GM19238 (cell line): ENCODE data around the gene ZSWIM6.

Experiments used
- DNase-seq: peaks from one replicate; pipeline ENCODE4 v3.0.0; 2011; ENCODE audit warnings: low spot score; ENCODE audit not compliant: insufficient read length

Gene ZSWIM6

DNA sequence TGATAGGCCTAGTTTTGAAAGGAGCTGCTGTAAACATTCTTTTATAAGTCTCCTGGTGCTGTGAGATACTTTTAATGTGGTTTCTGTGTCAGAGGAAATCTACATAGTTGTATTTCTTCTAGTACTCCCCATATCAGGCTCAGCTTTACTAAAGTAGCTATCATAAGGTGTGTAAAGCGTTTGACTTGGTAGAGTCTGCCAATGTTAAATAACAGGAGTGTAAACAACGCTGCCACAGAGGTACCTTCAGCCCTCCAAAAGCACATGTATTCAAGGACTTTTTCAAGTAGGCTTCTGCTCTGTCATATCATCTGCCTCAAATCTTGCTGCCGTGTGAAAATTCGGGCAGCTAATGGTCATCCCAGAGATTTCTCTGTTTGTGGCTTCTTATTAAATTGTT, 142.7 kb downstream of the ZSWIM6 start:
- DNase-seq = no peak

DNA sequence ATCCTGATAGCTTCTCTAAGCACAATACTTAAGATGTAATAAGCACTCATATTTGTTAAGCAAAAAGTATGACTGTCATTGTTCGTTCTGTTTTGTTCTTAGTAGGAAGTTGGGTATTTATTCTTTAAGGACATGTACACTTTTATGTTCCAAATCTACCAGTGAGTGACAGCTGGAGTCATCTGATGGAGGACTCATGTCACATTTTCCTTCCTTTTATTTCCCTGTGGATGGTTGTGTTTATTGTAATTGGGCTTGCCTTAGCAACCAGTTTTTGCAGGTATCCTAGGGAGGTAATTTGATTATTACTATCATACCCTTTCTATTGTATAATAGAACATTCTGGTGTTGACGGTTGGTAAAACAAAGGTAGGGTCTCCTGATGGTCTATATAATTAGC, 145.7 kb downstream of the ZSWIM6 start:
- DNase-seq = no peak

DNA sequence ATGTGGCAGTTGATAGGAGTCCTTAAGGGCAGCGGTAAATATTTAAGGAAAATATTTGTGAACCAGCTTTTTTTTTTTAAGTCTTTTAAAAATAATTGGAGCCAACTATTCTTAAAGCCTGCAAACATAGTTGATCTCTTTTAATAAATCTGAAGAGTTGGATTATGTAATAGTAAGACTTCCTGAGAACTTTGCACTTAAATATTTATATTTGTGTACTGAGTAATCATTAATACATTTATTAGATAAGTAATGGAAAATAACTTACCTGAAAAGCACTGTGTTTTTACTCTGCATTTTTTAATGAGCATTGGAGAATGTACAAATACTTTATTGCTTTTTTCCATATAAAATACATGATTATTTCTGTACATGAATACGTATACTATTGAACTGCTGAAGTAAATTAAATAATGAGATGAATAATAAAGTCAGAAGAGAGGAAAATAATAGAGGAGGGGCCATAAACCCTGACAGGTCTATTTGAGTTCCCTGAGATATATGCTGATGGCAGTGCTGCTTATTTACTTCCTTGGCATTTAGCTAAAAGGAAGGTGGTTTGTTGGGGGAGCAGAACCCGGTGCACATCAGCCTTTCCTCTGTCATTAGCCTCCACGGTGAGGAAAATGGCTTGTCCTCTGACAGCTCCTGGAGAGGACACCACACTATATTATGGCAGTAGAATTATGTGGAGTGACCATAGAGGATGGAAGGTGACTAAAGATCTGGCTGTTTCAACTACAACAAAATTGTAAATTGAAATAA, 148.0 kb downstream of the ZSWIM6 start:
- no peak for DNase-seq

DNA sequence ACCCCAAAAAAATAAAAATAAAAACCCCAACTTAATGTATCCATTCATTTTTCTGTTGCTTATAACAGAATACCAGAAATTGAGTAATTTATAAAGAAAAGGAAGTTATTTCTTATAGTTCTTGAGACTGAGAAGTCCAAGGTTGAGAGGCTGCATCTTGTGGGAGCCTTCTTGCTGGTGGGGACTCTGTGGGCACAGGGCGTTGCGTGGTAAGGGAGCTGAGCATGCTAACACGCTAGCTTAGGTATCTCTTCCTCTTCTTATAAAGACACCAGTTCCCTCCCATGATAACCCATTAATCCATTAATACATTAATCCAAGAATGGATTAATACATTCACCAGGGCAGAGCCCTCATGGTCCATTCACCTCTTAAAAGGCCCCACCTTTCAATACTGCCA, 150.9 kb downstream of the ZSWIM6 start:
- no peak for DNase-seq

DNA sequence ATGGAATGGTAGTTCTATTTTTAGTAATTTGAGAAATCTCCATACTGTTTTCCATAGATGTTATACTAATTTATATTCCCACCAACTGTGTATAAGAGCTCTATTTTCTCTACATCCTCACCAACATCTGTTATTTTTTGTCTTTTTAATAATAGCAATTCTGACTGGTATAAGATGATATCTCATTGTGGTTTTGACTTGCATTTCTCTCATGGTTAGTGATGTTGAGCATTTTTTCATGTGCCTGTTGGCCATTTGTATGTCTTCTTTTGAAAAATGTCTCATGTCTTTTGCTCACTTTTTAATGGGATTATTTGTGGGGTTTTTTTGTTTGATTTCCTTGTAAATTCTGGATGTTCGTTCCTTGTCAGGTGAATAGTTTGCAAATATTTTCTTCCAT, 154.4 kb downstream of the ZSWIM6 start:
- DNase-seq = no peak

DNA sequence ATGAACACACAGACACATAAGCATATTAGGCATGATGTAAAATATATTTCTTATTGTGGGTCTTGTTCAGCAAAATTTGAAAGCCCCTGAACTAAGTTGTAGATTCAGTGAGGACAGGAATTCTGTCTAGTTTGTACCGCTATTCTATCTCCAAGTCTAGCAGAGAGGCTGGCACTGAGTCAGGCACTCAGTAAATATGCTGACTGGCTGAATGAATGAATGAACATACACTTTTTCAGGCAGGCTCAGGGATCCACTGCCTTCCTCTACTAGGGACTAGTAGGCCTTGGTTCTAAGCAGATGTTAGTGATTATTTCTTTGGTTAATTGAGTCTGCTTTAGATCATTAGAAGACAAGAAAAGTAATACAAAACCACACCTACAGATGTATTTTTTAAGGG, 157.5 kb downstream of the ZSWIM6 start:
- DNase-seq = no peak

DNA sequence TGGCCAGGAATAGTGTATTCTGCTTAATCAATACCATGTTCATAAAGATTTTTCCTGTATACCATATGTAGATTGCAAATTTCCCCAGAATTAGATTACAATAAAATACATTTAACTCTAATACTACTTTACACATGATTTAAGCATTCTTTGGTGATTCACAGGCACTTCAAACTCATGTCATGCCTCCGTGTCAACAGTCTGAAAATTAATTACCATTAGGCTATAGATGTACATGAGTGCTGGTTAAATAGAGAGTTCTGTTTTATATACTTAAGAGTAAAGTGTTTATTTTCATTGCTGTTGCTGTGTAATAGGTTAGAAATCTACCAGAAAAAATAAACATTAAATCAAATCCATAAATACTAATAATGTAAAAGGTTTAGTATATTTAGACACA, 159.8 kb downstream of the ZSWIM6 start:
- DNase-seq = no peak

DNA sequence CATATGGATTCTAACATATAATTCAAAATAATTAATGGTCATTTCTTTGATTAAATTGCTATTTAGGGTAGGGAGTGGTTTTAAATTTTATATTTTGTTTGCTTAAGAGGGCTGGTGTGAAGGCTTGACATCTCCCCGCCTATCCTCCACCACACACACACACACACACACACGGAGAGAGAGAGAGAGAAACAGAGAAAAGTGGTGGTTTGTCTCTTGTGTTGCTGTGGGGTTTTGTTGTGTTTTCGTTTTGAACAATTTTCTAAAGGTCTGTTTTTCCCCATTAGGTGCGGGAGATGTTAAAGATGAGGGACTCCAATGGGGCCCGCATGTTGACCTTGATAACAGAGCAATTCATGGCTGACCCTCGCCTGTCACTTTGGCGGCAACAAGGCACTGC, 161.9 kb downstream of the ZSWIM6 start:
- DNase-seq = no peak

DNA sequence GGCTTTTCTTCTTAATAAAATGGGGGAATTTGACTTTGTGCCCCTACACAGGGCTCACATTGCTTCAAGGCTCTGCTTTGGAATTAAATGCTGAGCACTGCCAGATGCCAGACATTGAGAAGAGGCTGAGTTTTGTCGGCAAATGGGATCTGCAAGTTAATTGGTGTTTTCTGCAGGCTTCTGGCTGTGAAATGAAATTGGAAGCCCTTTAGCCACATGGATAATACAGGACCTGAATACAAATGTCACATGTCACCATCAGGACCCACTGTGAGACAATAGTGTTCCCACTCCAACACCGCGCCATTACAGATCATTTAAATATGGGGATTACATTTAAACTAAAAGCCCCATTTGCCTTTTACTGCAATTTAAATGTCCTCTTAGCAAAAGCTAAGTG, 164.4 kb downstream of the ZSWIM6 start:
- no peak for DNase-seq

DNA sequence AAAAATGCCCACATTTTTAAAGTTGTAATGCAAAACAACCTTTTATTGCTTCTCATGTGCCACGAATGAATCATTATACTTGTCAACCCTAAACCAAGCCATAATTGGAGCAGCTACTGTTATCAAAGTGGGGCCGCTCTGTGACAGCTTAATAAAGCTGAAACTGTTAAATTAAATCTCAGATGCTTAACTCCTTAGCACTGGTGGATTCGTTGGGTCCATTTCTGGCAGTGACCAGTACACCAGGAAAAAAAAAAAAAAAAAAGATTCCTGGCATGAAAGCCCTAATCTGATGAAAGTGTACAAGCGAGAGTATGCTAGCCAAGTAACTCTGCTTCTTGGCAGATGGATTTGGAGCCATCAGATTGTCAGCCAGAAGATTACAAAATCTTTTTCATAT, 164.8 kb downstream of the ZSWIM6 start:
- DNase-seq = no peak

DNA sequence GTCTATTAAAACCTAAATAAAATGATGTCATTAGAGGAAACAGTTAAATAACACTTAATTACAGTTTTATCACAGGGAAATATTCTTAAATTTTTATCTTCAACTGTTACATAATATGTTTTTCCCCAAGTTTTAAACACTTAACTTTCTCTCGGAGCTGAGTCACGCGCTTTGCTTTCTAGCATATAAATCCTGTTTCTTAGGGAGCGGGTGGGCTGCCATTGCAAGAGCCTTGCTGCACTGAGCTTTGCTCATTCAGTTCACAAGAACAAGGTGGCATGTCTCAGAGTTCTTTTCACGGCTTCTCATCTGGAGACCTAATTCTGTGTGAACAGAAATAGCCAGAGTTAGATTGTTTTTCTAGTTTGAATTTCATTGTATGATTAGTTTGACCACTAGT, 166.1 kb downstream of the ZSWIM6 start:
- no peak for DNase-seq

DNA sequence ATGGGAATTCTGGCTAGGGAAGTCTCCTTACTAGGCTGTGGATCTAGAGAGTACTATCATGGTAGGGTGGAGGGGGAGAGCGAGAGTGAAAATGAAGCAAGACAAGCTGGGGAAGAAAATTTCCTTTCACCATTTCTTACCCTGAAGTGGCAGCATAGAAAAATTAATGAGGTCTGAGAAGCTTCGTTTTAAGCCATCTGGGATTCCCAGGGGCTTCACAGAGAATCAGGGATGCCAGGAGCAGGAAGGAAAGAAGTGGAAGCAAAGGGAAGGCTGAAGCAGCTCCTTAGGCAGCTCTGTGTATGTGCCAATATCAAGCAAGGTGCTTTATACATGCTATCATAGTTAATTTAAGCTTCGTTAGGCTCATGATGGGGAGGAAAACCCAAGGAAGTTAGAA, 169.9 kb downstream of the ZSWIM6 start:
- DNase-seq = no peak

DNA sequence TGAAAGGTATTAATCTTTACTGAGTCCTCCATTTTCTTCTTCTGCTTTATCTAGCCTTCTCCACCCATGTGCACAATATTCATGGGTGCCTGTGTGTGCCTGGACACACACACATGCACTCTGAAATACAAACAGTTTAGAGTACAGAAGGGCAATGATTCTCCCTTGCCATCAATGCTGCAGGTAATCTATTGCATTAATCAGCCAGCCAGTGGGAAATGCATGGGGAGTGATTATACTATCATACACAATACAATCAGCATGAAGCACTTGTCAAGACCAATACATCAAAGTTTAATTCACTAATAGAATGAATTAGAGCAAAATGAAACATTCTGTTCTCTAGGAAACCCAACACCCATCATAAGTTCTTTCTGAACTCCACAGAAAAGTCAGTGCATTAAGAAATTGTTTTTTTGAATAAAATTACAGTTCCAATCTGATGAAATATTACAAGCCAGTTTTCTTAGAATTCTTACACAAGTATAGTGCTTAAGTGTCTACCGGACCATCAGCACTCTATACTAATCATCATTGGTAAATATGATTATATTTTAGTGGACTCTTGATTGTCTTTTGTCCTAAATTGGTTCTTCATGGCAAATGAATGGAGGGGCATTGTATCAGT, 172.2 kb downstream of the ZSWIM6 start:
- no peak for DNase-seq

DNA sequence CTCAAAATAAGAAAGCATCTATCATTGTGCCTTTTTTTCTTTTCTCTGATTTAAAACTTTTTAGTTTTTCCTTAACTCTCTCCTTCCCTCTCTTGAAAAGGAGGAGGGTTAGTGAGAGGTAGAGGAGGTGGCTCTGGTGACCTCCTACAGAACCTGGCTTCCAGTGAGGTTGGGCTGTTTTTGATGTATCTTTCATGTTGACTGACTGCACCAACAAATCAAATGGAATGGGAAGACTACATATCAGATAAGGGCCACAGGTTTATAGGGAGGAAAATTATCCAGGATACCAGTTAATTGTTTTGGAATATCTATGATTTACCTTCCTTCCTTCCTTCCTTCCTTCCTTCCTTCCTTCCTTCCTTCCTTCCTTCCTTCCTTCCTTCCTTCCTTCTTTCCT, 173.2 kb downstream of the ZSWIM6 start:
- no peak for DNase-seq

DNA sequence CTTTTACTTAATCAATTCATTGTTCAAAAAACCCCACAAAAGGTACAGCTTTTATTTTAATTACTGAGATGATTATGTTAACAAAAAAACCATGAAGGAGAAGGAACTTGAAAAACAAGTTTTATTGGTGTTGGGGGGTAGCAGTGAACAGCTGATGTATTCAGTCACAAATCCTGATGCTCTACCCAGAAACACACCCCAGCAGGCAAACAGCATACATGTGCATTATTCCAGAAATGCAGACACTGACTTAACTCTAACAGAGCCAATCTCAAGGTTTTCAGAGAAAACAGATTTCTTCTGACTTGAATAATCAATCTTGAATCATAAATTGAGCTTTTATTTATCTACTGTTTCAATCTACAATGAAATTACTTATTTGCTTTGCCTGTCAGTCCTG, 175.2 kb downstream of the ZSWIM6 start:
- no peak for DNase-seq

DNA sequence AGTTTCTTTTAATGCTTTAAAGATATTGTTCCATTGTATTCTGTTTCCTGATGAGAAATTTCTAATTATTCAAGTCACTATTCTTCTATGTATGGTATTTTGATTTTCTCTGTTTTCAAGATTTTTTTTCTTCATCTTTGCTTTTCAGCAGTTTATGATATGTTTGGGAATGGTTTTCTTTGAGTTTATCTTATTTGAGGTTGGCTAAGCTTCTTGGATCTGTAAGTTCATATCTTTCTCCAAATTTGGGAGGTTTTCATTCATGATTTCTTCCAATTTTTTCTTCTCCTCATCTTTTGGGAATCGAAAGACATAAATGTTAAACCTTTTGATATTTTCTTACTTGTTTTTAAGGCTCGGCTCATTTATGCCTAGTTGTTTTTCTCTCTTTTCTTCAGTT, 184.9 kb downstream of the ZSWIM6 start:
- no peak for DNase-seq

DNA sequence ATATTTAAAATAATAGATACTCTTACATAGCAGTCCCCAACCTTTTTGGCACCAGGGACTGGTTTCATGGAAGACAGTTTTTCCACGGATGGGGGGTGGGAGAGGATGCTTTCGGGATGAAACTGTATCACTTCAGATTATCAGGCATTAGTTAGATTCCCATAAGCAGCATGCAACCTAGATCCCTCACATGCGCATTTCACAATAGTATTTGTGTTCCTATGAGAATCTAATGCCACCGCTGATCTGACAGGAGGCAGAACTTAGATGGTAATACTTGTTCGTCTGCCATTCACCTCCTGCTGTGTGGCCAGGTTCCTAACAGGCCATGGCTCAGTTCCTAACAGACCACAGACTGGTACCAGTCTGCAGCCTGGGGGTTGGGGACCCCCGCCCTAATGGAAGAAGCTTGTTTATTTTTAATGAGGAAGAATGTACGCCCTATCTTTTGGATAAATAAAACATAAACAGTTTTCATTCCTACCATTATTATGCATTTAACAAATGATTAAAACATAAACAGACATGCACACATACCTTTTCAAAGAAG, 187.7 kb downstream of the ZSWIM6 start:
- no peak for DNase-seq

DNA sequence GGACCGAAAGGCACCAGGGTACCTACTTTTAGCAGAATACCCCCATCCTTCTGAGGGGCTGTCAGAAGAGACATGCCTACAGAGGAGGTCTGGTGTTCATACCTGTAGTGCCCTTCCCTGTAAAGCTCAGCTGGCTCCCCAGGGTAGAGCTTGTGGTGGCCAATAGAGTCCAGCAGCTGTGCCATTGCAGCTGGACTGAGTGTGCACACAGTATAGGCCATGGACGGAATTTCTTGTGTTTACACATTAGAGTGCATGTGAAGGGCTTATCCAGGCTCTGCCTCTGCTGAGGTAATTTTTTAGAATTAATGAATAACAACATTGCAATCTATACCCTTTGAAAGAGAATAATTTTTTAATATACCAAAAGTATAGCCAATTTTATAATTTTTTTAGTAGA, 191.0 kb downstream of the ZSWIM6 start:
- DNase-seq = no peak

DNA sequence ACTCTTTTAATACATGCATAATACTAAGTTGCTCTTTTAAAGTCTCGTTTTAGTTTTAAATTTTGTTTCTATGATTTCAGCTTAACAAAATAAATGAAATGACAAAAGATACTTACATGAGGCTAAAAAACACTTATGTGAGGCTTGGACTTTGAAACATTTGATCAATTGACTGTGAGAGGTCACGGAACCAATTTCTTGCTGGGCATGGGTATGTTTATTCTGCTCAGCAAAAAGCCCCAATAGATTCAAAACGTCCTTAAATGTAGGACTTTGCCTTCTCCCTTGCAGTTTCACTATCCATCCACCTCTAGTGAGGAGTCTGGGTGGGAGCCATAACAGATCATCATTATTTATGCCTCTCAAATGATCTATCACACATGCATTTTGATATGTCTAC, 191.9 kb downstream of the ZSWIM6 start:
- DNase-seq = no peak

DNA sequence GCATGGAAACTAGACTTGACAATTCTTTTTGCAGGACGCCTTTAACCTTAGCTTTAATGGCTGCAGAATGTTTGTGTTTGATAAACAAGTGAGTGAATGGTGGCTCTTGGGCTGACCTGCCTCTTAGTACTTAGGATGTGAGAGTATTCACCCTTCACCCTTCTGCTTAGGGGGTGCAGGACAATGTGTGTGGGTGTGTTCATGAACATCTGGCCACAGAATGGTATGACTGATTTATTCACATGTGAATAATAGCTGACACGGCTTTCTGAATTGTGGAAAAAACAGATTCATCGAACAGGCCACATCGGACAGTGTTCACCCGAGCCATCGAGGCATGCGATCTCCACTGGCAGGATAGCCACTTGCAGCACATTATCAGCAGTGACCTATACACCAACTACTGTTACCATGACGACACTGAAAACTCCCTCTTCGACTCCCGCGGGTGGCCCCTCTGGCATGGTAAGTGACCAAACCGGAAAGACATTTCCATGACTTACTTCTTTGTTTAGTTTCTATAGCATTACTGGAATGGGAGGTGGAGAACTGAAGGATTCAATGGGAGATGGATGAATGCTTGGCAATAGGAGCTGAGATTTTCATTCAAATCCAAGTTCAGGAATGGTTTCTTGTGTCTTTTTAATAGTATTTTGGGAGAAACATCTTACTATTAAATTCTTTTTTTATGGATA, 193.6 kb downstream of the ZSWIM6 start:
- DNase-seq = no peak

DNA sequence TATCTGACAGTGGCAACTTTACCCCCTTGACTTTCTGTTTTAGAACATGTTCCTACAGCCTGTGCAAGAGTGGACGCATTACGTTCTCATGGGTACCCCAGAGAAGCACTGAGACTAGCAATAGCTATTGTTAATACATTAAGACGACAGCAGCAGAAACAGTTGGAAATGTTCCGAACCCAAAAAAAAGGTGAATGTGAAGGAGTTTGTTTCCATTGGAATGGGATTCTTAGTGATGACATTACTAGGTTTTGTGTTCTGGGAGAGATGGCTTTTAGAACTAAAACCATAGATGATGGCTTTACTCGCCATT, 194.1 kb downstream of the ZSWIM6 start:
- no peak for DNase-seq

DNA sequence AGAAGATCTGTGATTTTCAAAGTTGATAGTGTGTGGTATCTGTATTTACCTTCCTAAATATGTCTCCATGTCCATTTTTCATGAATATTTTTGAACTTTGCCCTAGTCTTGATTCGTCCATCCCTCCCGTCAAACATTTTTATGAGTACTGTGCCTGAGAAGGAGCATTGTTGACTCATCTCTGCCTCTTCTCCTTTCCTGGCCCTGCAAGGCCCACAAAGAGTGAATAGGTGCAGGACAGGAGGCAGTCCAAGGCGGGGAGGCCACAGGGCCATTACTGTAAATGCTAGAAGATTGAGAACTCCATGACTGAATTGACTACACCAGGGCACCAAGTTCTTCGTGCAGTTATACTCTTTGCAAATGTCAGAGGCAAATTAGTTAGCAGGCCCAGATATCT, 200.9 kb downstream of the ZSWIM6 start:
- no peak for DNase-seq
